GM23338 (cell line): ENCODE results near the gene MSS51. TPM values are rescaled to one million over a fixed set of nuclear protein-coding genes. Genes with fewer than 3 reads are reported as not detected.

Experiments
- ATAC-seq: fragments of 200-7000 bp; cut with Tn5 transposase; 3 replicates; pipeline ENCODE4 v1.9.1; 2020
- DNase-seq: peaks from one replicate; pipeline ENCODE4 v3.0.0-alpha.2; 2015; ENCODE audit warnings: low spot score
- H2AFZ ChIP-seq: fragments of 200-600 bp; sonication (generic); 2 replicates; pipeline ENCODE4 v1.8.0; 2016; ENCODE audit warnings: antibody characterized with exemption, mild to moderate bottlenecking, moderate library complexity
- H3F3A ChIP-seq: fragments of 200-600 bp; sonication (generic); replicated peaks from 2 replicates; pipeline ENCODE4 v1.8.0; 2017; ENCODE audit warnings: antibody characterized with exemption, mixed run types, low read depth
- H3K27ac ChIP-seq: fragments of 200-600 bp; sonication (generic); 2 replicates; pipeline ENCODE4 v1.6.1; 2016; ENCODE audit warnings: low read depth
- H3K27me3 ChIP-seq: fragments of 200-600 bp; sonication (generic); 2 replicates; pipeline ENCODE4 v1.8.0; 2016; ENCODE audit warnings: mild to moderate bottlenecking, mixed run types, moderate library complexity; ENCODE audit not compliant: insufficient read depth
- H3K36me3 ChIP-seq: fragments of 200-600 bp; sonication (generic); 2 replicates; pipeline ENCODE4 v1.8.0; 2016; ENCODE audit warnings: mild to moderate bottlenecking; ENCODE audit not compliant: insufficient read depth
- H3K4me1 ChIP-seq: fragments of 200-600 bp; sonication (generic); 2 replicates; pipeline ENCODE4 v1.8.0; 2016; ENCODE audit warnings: mild to moderate bottlenecking, moderate library complexity; ENCODE audit not compliant: insufficient read depth
- H3K4me2 ChIP-seq: fragments of 200-600 bp; sonication (generic); 2 replicates; pipeline ENCODE4 v1.7.1; 2017; ENCODE audit warnings: mixed run types
- H3K4me3 ChIP-seq: fragments of 200-600 bp; sonication (generic); 2 replicates; pipeline ENCODE4 v1.6.1; 2016; ENCODE audit warnings: mixed run types
- H3K79me2 ChIP-seq: fragments of 200-600 bp; sonication (generic); replicated peaks from 2 replicates; pipeline ENCODE4 v1.8.0; 2017; ENCODE audit warnings: mild to moderate bottlenecking; ENCODE audit not compliant: insufficient read depth
- H3K9me2 ChIP-seq: fragments of 200-600 bp; sonication (generic); 2 replicates; pipeline ENCODE4 v1.8.0; 2017; ENCODE audit not compliant: insufficient read depth
- H4K20me1 ChIP-seq: fragments of 200-600 bp; sonication (generic); replicated peaks from 2 replicates; pipeline ENCODE4 v1.8.0; 2017; ENCODE audit warnings: mild to moderate bottlenecking; ENCODE audit not compliant: insufficient read depth
- H3K27ac Mint-ChIP-seq: 2 replicates; pipeline ENCODE4 v1.8.0; 2020; ENCODE audit warnings: inconsistent platforms, mild to moderate bottlenecking, moderate library complexity, mixed read lengths
- H3K27me3 Mint-ChIP-seq: 3 replicates; pipeline ENCODE4 v1.8.0; 2022; ENCODE audit warnings: low read depth, mild to moderate bottlenecking, moderate library complexity, mixed read lengths, inconsistent platforms; ENCODE audit not compliant: insufficient read depth, poor library complexity
- H3K36me3 Mint-ChIP-seq: 3 replicates; pipeline ENCODE4 v1.8.0; 2021; ENCODE audit warnings: low read depth, mild to moderate bottlenecking, inconsistent platforms, moderate library complexity, mixed read lengths
- H3K4me1 Mint-ChIP-seq: 3 replicates; pipeline ENCODE4 v1.8.0; 2020; ENCODE audit warnings: mild to moderate bottlenecking, inconsistent platforms, mixed read lengths
- H3K4me3 Mint-ChIP-seq: 3 replicates; pipeline ENCODE4 v1.8.0; 2021; ENCODE audit warnings: moderate library complexity, mild to moderate bottlenecking, inconsistent platforms, mixed read lengths
- H3K9me3 Mint-ChIP-seq: 3 replicates; pipeline ENCODE4 v1.8.0; 2020; ENCODE audit warnings: moderate library complexity, mild to moderate bottlenecking, inconsistent platforms, mixed read lengths
- CREB1 ChIP-seq: fragments of 250-450 bp; sonication (Bioruptor Pico); IDR thresholded peaks from 2 replicates; pipeline ENCODE4 v1.5.0; 2020; ENCODE audit warnings: low read depth, mild to moderate bottlenecking, moderate library complexity
- EZH2 ChIP-seq: fragments of 200-600 bp; sonication (generic); IDR thresholded peaks from one replicate; pipeline ENCODE4 v1.8.0; 2017; ENCODE audit warnings: antibody characterized with exemption, mild to moderate bottlenecking, low read depth; ENCODE audit not compliant: unreplicated experiment
- EZH2phosphoT487 ChIP-seq: fragments of 200-600 bp; sonication (generic); IDR thresholded peaks from one replicate; pipeline ENCODE4 v1.8.1; 2018; ENCODE audit warnings: antibody characterized with exemption; ENCODE audit not compliant: unreplicated experiment
- JUNB ChIP-seq: IDR thresholded peaks from one replicate; pipeline ENCODE4 v1.6.1; 2016; ENCODE audit warnings: antibody characterized with exemption; ENCODE audit not compliant: unreplicated experiment
- NANOG ChIP-seq: IDR thresholded peaks from 2 replicates; pipeline ENCODE4 v1.6.1; 2016; ENCODE audit warnings: antibody characterized with exemption, borderline replicate concordance
- POLR2AphosphoS5 ChIP-seq: IDR thresholded peaks from 2 replicates; pipeline ENCODE4 v1.6.1; 2016; ENCODE audit warnings: antibody characterized with exemption, low read depth
- STAT1 ChIP-seq: IDR thresholded peaks from one replicate; pipeline ENCODE4 v1.6.1; 2016; ENCODE audit warnings: antibody characterized with exemption; ENCODE audit not compliant: unreplicated experiment
- ZNF114 ChIP-seq: fragments of 250-450 bp; sonication (Bioruptor Pico); IDR thresholded peaks from 2 replicates; pipeline ENCODE4 v1.5.0; 2020; ENCODE audit warnings: mild to moderate bottlenecking, moderate library complexity
- ZNF331 ChIP-seq: fragments of 250-450 bp; sonication (Bioruptor Pico); IDR thresholded peaks from 2 replicates; pipeline ENCODE4 v1.5.0; 2020; ENCODE audit warnings: low read depth, mild to moderate bottlenecking, moderate library complexity
- polyA plus RNA-seq: library from polyadenylated mRNA; unstranded; fragments of >200 nt; fragmentation: Nextera tagmentation; extraction: Ambion mirVana; gene quantifications from 2 replicates; pipeline ENCODE4 v1.2.1, GENCODE V29; 2016
- total RNA-seq: library from RNA; depleted of rRNA; stranded (reverse); fragments of >200 nt; shearing (Covaris generic); gene quantifications from 2 replicates; pipeline ENCODE4 v1.2.3, GENCODE V29; 2014
- TF ChIP-seq, protein P1 (sequence below), 2 experiments: fragments of 200-600 bp in 1 of 2; sonication (generic) in 1 of 2; conservative IDR thresholded peaks; 2 replicates each; pipeline versions ENCODE4 v1.5.1 to v1.6.1; 2016 to 2017; ENCODE audit warnings: antibody characterized with exemption in 2 of 2, low read depth in 2 of 2, mild to moderate bottlenecking in 2 of 2, moderate library complexity in 1 of 2
- TF ChIP-seq, protein P2 (sequence below): IDR thresholded peaks from one replicate; pipeline ENCODE4 v1.6.1; 2018; ENCODE audit warnings: antibody characterized with exemption; ENCODE audit not compliant: unreplicated experiment
- TF ChIP-seq, protein P3 (sequence below): fragments of 250-450 bp; sonication (Bioruptor Pico); IDR thresholded peaks from 2 replicates; pipeline ENCODE4 v1.5.0; 2020; ENCODE audit warnings: mild to moderate bottlenecking, moderate library complexity
- TF ChIP-seq, protein P4 (sequence below): IDR thresholded peaks from 2 replicates; pipeline ENCODE4 v1.6.1; 2016; ENCODE audit warnings: antibody characterized with exemption

Gene MSS51
- total and polyA plus RNA-seq, 2 experiments from 2014 or later: 1.1 to 5.1 TPM

DNA sequence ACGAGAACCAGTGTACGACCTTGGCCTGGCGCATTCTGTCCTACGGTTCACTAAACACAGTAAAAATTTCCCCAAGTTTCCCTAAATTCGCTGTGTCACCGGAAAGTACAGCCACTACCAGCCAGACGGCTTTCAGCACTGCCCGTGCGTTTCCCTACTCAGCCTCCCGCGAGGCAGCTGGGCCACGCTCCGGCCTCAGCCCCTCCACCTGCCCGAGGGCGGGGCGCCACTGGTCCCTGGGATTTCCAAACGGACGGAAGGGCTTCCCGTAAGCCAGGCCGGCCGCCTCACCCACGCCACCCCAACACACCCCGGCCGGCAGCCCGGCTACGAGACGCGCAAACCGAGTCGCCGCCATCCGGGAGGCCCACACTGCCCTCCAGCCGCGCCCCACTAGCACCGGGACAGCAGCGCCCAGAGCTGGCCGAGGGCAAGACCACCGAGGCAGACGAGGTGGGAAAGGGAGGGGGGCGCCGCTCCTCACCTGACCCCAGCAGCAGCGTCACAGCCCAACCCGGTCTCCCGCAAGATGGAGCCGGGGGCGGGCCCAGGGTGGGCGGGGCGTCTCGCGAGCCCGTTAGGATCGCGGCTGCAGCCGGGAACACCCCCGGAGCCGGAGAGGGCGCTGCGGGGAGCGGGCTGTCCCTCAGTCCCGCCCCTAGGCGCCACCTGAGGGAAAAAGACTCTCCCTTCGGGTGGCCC is 19.7 kb downstream of the MSS51 start, which contains the start of gene ANXA7:
Gene ANXA7, minus strand, starts transcription at position 531 of the 702 bp plus-strand sequence. CDS start 13,202 bp downstream, outside the sequence.
- H4K20me1 ChIP-seq: no peaks in the 10 kb centered on the region
- peaks cover 5% of the 10 kb centered on the region for H3K27me3 Mint-ChIP-seq
- ATAC-seq: peak; percentile 92
- peak within 1 kb of the TSS; percentile 93 for H3K4me3 Mint-ChIP-seq
- H3K36me3 ChIP-seq: no peaks in the 10 kb centered on the region
- TF ChIP-seq POLR2AphosphoS5 (peak; percentile 97), JUNB (no peak), EZH2 (no peak), ZNF331 (CRISPR knock-in tag) (no peak), ZNF114 (CRISPR knock-in tag) (no peak), NANOG (no peak), CREB1 (CRISPR knock-in tag) (peak; percentile 69; the same call in 1 of the 2 replicates), EZH2phosphoT487 (no peak), STAT1 (no peak)
- TF ChIP-seq, protein P1, sequence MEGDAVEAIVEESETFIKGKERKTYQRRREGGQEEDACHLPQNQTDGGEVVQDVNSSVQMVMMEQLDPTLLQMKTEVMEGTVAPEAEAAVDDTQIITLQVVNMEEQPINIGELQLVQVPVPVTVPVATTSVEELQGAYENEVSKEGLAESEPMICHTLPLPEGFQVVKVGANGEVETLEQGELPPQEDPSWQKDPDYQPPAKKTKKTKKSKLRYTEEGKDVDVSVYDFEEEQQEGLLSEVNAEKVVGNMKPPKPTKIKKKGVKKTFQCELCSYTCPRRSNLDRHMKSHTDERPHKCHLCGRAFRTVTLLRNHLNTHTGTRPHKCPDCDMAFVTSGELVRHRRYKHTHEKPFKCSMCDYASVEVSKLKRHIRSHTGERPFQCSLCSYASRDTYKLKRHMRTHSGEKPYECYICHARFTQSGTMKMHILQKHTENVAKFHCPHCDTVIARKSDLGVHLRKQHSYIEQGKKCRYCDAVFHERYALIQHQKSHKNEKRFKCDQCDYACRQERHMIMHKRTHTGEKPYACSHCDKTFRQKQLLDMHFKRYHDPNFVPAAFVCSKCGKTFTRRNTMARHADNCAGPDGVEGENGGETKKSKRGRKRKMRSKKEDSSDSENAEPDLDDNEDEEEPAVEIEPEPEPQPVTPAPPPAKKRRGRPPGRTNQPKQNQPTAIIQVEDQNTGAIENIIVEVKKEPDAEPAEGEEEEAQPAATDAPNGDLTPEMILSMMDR (conservative IDR thresholded peaks at IDR 0.05; ENCODE audit: low read depth in 2 of 2): peak in 1 of 2 experiments; percentile 15; a peak in 1 of 4 replicates
- TF ChIP-seq, protein P2, sequence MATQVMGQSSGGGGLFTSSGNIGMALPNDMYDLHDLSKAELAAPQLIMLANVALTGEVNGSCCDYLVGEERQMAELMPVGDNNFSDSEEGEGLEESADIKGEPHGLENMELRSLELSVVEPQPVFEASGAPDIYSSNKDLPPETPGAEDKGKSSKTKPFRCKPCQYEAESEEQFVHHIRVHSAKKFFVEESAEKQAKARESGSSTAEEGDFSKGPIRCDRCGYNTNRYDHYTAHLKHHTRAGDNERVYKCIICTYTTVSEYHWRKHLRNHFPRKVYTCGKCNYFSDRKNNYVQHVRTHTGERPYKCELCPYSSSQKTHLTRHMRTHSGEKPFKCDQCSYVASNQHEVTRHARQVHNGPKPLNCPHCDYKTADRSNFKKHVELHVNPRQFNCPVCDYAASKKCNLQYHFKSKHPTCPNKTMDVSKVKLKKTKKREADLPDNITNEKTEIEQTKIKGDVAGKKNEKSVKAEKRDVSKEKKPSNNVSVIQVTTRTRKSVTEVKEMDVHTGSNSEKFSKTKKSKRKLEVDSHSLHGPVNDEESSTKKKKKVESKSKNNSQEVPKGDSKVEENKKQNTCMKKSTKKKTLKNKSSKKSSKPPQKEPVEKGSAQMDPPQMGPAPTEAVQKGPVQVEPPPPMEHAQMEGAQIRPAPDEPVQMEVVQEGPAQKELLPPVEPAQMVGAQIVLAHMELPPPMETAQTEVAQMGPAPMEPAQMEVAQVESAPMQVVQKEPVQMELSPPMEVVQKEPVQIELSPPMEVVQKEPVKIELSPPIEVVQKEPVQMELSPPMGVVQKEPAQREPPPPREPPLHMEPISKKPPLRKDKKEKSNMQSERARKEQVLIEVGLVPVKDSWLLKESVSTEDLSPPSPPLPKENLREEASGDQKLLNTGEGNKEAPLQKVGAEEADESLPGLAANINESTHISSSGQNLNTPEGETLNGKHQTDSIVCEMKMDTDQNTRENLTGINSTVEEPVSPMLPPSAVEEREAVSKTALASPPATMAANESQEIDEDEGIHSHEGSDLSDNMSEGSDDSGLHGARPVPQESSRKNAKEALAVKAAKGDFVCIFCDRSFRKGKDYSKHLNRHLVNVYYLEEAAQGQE: no peak
- TF ChIP-seq, protein P3, sequence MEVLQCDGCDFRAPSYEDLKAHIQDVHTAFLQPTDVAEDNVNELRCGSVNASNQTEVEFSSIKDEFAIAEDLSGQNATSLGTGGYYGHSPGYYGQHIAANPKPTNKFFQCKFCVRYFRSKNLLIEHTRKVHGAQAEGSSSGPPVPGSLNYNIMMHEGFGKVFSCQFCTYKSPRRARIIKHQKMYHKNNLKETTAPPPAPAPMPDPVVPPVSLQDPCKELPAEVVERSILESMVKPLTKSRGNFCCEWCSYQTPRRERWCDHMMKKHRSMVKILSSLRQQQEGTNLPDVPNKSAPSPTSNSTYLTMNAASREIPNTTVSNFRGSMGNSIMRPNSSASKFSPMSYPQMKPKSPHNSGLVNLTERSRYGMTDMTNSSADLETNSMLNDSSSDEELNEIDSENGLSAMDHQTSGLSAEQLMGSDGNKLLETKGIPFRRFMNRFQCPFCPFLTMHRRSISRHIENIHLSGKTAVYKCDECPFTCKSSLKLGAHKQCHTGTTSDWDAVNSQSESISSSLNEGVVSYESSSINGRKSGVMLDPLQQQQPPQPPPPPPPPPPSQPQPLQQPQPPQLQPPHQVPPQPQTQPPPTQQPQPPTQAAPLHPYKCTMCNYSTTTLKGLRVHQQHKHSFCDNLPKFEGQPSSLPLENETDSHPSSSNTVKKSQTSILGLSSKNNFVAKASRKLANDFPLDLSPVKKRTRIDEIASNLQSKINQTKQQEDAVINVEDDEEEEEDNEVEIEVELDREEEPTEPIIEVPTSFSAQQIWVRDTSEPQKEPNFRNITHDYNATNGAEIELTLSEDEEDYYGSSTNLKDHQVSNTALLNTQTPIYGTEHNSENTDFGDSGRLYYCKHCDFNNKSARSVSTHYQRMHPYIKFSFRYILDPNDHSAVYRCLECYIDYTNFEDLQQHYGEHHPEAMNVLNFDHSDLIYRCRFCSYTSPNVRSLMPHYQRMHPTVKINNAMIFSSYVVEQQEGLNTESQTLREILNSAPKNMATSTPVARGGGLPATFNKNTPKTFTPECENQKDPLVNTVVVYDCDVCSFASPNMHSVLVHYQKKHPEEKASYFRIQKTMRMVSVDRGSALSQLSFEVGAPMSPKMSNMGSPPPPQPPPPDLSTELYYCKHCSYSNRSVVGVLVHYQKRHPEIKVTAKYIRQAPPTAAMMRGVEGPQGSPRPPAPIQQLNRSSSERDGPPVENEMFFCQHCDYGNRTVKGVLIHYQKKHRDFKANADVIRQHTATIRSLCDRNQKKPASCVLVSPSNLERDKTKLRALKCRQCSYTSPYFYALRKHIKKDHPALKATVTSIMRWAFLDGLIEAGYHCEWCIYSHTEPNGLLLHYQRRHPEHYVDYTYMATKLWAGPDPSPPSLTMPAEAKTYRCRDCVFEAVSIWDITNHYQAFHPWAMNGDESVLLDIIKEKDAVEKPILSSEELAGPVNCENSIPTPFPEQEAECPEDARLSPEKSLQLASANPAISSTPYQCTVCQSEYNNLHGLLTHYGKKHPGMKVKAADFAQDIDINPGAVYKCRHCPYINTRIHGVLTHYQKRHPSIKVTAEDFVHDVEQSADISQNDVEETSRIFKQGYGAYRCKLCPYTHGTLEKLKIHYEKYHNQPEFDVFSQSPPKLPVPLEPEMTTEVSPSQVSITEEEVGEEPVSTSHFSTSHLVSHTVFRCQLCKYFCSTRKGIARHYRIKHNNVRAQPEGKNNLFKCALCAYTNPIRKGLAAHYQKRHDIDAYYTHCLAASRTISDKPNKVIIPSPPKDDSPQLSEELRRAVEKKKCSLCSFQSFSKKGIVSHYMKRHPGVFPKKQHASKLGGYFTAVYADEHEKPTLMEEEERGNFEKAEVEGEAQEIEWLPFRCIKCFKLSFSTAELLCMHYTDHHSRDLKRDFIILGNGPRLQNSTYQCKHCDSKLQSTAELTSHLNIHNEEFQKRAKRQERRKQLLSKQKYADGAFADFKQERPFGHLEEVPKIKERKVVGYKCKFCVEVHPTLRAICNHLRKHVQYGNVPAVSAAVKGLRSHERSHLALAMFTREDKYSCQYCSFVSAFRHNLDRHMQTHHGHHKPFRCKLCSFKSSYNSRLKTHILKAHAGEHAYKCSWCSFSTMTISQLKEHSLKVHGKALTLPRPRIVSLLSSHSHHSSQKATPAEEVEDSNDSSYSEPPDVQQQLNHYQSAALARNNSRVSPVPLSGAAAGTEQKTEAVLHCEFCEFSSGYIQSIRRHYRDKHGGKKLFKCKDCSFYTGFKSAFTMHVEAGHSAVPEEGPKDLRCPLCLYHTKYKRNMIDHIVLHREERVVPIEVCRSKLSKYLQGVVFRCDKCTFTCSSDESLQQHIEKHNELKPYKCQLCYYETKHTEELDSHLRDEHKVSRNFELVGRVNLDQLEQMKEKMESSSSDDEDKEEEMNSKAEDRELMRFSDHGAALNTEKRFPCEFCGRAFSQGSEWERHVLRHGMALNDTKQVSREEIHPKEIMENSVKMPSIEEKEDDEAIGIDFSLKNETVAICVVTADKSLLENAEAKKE: no peak
- TF ChIP-seq, protein P4, sequence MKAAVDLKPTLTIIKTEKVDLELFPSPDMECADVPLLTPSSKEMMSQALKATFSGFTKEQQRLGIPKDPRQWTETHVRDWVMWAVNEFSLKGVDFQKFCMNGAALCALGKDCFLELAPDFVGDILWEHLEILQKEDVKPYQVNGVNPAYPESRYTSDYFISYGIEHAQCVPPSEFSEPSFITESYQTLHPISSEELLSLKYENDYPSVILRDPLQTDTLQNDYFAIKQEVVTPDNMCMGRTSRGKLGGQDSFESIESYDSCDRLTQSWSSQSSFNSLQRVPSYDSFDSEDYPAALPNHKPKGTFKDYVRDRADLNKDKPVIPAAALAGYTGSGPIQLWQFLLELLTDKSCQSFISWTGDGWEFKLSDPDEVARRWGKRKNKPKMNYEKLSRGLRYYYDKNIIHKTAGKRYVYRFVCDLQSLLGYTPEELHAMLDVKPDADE: peak; percentile 35; the same call in 1 of the 2 replicates
- 0 out of 2 replicates have a peak, but pooled peaks cover 5% of the 10 kb centered on the region for H3F3A ChIP-seq
- peaks cover 7% of the 10 kb centered on the region; the same call in 2 of the 3 replicates for H3K36me3 Mint-ChIP-seq
- H3K4me3 ChIP-seq: peak within 1 kb of the TSS; percentile 94
- peaks cover 13% of the 10 kb centered on the region for H3K4me1 ChIP-seq
- peak within 1 kb of the TSS; percentile 95 for H3K27ac Mint-ChIP-seq
- no peaks in the 10 kb centered on the region for H3K9me3 Mint-ChIP-seq
- H3K9me2 ChIP-seq: peaks cover 3% of the 10 kb centered on the region; the same call in 1 of the 2 replicates
- peak within 1 kb of the TSS; percentile 95 for H3K27ac ChIP-seq
- H3K79me2 ChIP-seq: peaks cover 47% of the 10 kb centered on the region
- peaks cover 24% of the 10 kb centered on the region for H3K4me1 Mint-ChIP-seq
- H2AFZ ChIP-seq: peak within 1 kb of the TSS; percentile 97
- peak within 1 kb of the TSS; percentile 86 for H3K4me2 ChIP-seq
- peak; percentile 96 for DNase-seq
- H3K27me3 ChIP-seq: no peaks in the 10 kb centered on the region
